ENCODE measurements around the gene TPSAB1. TPM values are rescaled to one million over a fixed set of nuclear protein-coding genes. Genes with fewer than 3 reads are reported as not detected.

The TPSAB1 gene
- total RNA-seq, 5 donors from 2014 or later (not counting 1 experiment from before 2014, with no cell fraction given): 0.39 to 1.6 (median 1.2) TPM; not detected in 2

- ChIA-PET CTCF (no interaction called here), POLR2A (no interaction called here)
- no peak for ATAC-seq (replicated peaks in 1 of 4)
- Histone ChIP-seq H3K4me1 (ENCODE audit: control insufficient read depth in 1 of 2, extremely low read depth in 1 of 2, insufficient read depth in 2 of 2, low read length in 2 of 2) (no peaks in the 10 kb centered on the region), H3K27me3 (replicated peaks in 1 of 2; ENCODE audit: control insufficient read depth in 2 of 2, extremely low read depth in 1 of 2, insufficient read depth in 2 of 2, low read length in 1 of 2) (peaks cover 0 to 69% of the 10 kb centered on the region in 2 experiments), H3K27ac (ENCODE audit: low read length) (no peak overlapping the region), H3K4me3 (ENCODE audit: control insufficient read depth in 1 of 2, extremely low read depth in 1 of 2, low read length in 1 of 2) (no peak overlapping the region), H3K9me3 (no peaks in the 10 kb centered on the region), H3K36me3 (ENCODE audit: control insufficient read depth in 2 of 2, extremely low read depth in 1 of 2, insufficient read depth in 1 of 2, low read length in 1 of 2) (no peaks in the 10 kb centered on the region)
- Mint-ChIP-seq H3K27me3 (peaks cover 5 to 19% of the 10 kb centered on the region in 2 donors), H3K36me3 (no peaks in the 10 kb centered on the region), H3K4me1 (no peaks in the 10 kb centered on the region), H3K27ac (no peak overlapping the region), H3K9me3 (no peaks in the 10 kb centered on the region), H3K4me3 (no peak overlapping the region)
- no peak for DNase-seq
- 75% methylated on average over 6 of the region's 8 CpGs for WGBS (ENCODE audit: insufficient coverage)
Measured at GRCh38 chr16:1280783-1281182, 40.3 kb downstream of the TPSAB1 start.

- Histone ChIP-seq H3K9me3 (no peaks in the 10 kb centered on the region), H3K27ac (ENCODE audit: low read length) (no peak overlapping the region), H3K4me1 (ENCODE audit: control insufficient read depth in 1 of 2, extremely low read depth in 1 of 2, insufficient read depth in 2 of 2, low read length in 2 of 2) (no peaks in the 10 kb centered on the region), H3K36me3 (ENCODE audit: control insufficient read depth in 2 of 2, extremely low read depth in 1 of 2, insufficient read depth in 1 of 2, low read length in 1 of 2) (no peaks in the 10 kb centered on the region), H3K27me3 (replicated peaks in 1 of 2; ENCODE audit: control insufficient read depth in 2 of 2, extremely low read depth in 1 of 2, insufficient read depth in 2 of 2, low read length in 1 of 2) (peaks cover 0 to 69% of the 10 kb centered on the region in 2 experiments), H3K4me3 (ENCODE audit: control insufficient read depth in 1 of 2, extremely low read depth in 1 of 2, low read length in 1 of 2) (no peak overlapping the region)
- Mint-ChIP-seq H3K27me3 (peaks cover 4 to 21% of the 10 kb centered on the region in 2 donors), H3K9me3 (no peaks in the 10 kb centered on the region), H3K27ac (no peak overlapping the region), H3K4me1 (no peaks in the 10 kb centered on the region), H3K4me3 (no peak overlapping the region), H3K36me3 (no peaks in the 10 kb centered on the region)
- ChIA-PET POLR2A (no interaction called here), CTCF (no interaction called here)
- ATAC-seq (replicated peaks in 1 of 4): no peak
- 78% methylated on average over 14 of the region's 16 CpGs for WGBS (ENCODE audit: insufficient coverage)
- DNase-seq: no peak
Measured at GRCh38 chr16:1281517-1281916, 41.0 kb downstream of the TPSAB1 start.

- POLR2A ChIA-PET: no interaction called here
Measured at GRCh38 chr16:1282324-1282973, 41.9 kb downstream of the TPSAB1 start.

GRCh38 chr16:1283296-1283695 lies 42.8 kb downstream of the TPSAB1 start:
- 48% methylated on average over 17 of the region's 17 CpGs for WGBS (ENCODE audit: insufficient coverage)
- DNase-seq (no peak), ATAC-seq (replicated peaks in 1 of 4) (no peak)
- Histone ChIP-seq H3K9me3 (no peaks in the 10 kb centered on the region), H3K27me3 (replicated peaks in 1 of 2; ENCODE audit: control insufficient read depth in 2 of 2, extremely low read depth in 1 of 2, insufficient read depth in 2 of 2, low read length in 1 of 2) (peaks cover 5 to 65% of the 10 kb centered on the region in 2 experiments), H3K36me3 (ENCODE audit: control insufficient read depth in 2 of 2, extremely low read depth in 1 of 2, insufficient read depth in 1 of 2, low read length in 1 of 2) (no peaks in the 10 kb centered on the region), H3K4me1 (ENCODE audit: control insufficient read depth in 1 of 2, extremely low read depth in 1 of 2, insufficient read depth in 2 of 2, low read length in 2 of 2) (no peaks in the 10 kb centered on the region), H3K4me3 (ENCODE audit: control insufficient read depth in 1 of 2, extremely low read depth in 1 of 2, low read length in 1 of 2) (no peak overlapping the region), H3K27ac (ENCODE audit: low read length) (no peak overlapping the region)
- H3K4me3 Mint-ChIP-seq: no peak overlapping the region
- no peaks in the 10 kb centered on the region for H3K9me3 Mint-ChIP-seq
- POLR2A ChIA-PET: no interaction called here
- CTCF ChIA-PET: no interaction called here
- peaks cover 0 to 2% (median 0%) of the 10 kb centered on the region in 3 donors for H3K4me1 Mint-ChIP-seq
- no peaks in the 10 kb centered on the region for H3K36me3 Mint-ChIP-seq
- peaks cover 4 to 26% of the 10 kb centered on the region in 2 donors for H3K27me3 Mint-ChIP-seq
- H3K27ac Mint-ChIP-seq: no peak overlapping the region

More at GRCh38 chr16:1282324-1282973, 41.9 kb downstream of the TPSAB1 start:
- Mint-ChIP-seq H3K36me3 (no peaks in the 10 kb centered on the region), H3K4me3 (no peak overlapping the region), H3K4me1 (no peaks in the 10 kb centered on the region), H3K9me3 (no peaks in the 10 kb centered on the region), H3K27ac (no peak overlapping the region), H3K27me3 (peaks cover 4 to 21% of the 10 kb centered on the region in 2 donors)
- ATAC-seq (replicated peaks in 1 of 4): no peak
- Histone ChIP-seq H3K27ac (ENCODE audit: low read length) (no peak overlapping the region), H3K36me3 (ENCODE audit: control insufficient read depth in 2 of 2, extremely low read depth in 1 of 2, insufficient read depth in 1 of 2, low read length in 1 of 2) (no peaks in the 10 kb centered on the region), H3K4me1 (ENCODE audit: control insufficient read depth in 1 of 2, extremely low read depth in 1 of 2, insufficient read depth in 2 of 2, low read length in 2 of 2) (no peaks in the 10 kb centered on the region), H3K9me3 (no peaks in the 10 kb centered on the region), H3K27me3 (replicated peaks in 1 of 2; ENCODE audit: control insufficient read depth in 2 of 2, extremely low read depth in 1 of 2, insufficient read depth in 2 of 2, low read length in 1 of 2) (peaks cover 0 to 65% of the 10 kb centered on the region in 2 experiments), H3K4me3 (ENCODE audit: control insufficient read depth in 1 of 2, extremely low read depth in 1 of 2, low read length in 1 of 2) (no peak overlapping the region)
- CTCF ChIA-PET: no interaction called here
- no peak for DNase-seq
- WGBS (ENCODE audit: insufficient coverage): 78% methylated on average over 11 of the region's 17 CpGs

- Histone ChIP-seq H3K4me1 (ENCODE audit: control insufficient read depth in 1 of 2, extremely low read depth in 1 of 2, insufficient read depth in 2 of 2, low read length in 2 of 2) (peaks cover 0 to 4% of the 10 kb centered on the region in 2 experiments), H3K27me3 (replicated peaks in 1 of 2; ENCODE audit: control insufficient read depth in 2 of 2, extremely low read depth in 1 of 2, insufficient read depth in 2 of 2, low read length in 1 of 2) (peaks cover 5 to 66% of the 10 kb centered on the region in 2 experiments), H3K27ac (ENCODE audit: low read length) (no peak overlapping the region), H3K4me3 (ENCODE audit: control insufficient read depth in 1 of 2, extremely low read depth in 1 of 2, low read length in 1 of 2) (no peak overlapping the region), H3K36me3 (ENCODE audit: control insufficient read depth in 2 of 2, extremely low read depth in 1 of 2, insufficient read depth in 1 of 2, low read length in 1 of 2) (no peaks in the 10 kb centered on the region), H3K9me3 (no peaks in the 10 kb centered on the region)
- H3K27ac Mint-ChIP-seq: no peak overlapping the region
- peaks cover 0 to 2% (median 0%) of the 10 kb centered on the region in 3 donors for H3K4me1 Mint-ChIP-seq
- ChIA-PET CTCF (no interaction called here), POLR2A (no interaction called here)
- 84% methylated on average over 12 of the region's 16 CpGs for WGBS (ENCODE audit: insufficient coverage)
- H3K9me3 Mint-ChIP-seq: no peaks in the 10 kb centered on the region
- no peak for ATAC-seq (replicated peaks in 1 of 4)
- no peak for DNase-seq
- H3K4me3 Mint-ChIP-seq: no peak overlapping the region
- H3K27me3 Mint-ChIP-seq: peaks cover 4 to 32% of the 10 kb centered on the region in 2 donors
- H3K36me3 Mint-ChIP-seq: no peaks in the 10 kb centered on the region
Measured at GRCh38 chr16:1283996-1284616, 43.6 kb downstream of the TPSAB1 start.

- POLR2A ChIA-PET: no interaction called here
- Mint-ChIP-seq H3K27ac (no peak overlapping the region), H3K4me1 (peaks cover 0 to 2% (median 0%) of the 10 kb centered on the region in 3 donors), H3K27me3 (peaks cover 9 to 45% of the 10 kb centered on the region in 2 donors), H3K36me3 (no peaks in the 10 kb centered on the region), H3K9me3 (no peaks in the 10 kb centered on the region), H3K4me3 (no peak overlapping the region)
- Histone ChIP-seq H3K4me1 (ENCODE audit: control insufficient read depth in 1 of 2, extremely low read depth in 1 of 2, insufficient read depth in 2 of 2, low read length in 2 of 2) (peaks cover 0 to 10% of the 10 kb centered on the region in 2 experiments), H3K27me3 (replicated peaks in 1 of 2; ENCODE audit: control insufficient read depth in 2 of 2, extremely low read depth in 1 of 2, insufficient read depth in 2 of 2, low read length in 1 of 2) (peaks cover 5 to 70% of the 10 kb centered on the region in 2 experiments), H3K36me3 (ENCODE audit: control insufficient read depth in 2 of 2, extremely low read depth in 1 of 2, insufficient read depth in 1 of 2, low read length in 1 of 2) (no peaks in the 10 kb centered on the region), H3K9me3 (no peaks in the 10 kb centered on the region), H3K4me3 (ENCODE audit: control insufficient read depth in 1 of 2, extremely low read depth in 1 of 2, low read length in 1 of 2) (no peak overlapping the region), H3K27ac (ENCODE audit: low read length) (no peak overlapping the region)
- 65% methylated on average over 23 of the region's 38 CpGs for WGBS (ENCODE audit: insufficient coverage)
- CTCF ChIA-PET: no interaction called here
- DNase-seq (no peak), ATAC-seq (replicated peaks in 1 of 4) (no peak)
Measured at GRCh38 chr16:1285669-1286512, 45.4 kb downstream of the TPSAB1 start.

Data from T-cell (primary cell).